ENCODE results near the gene SSU72.
"Not testable (repeated sequence)": the region's sequence is repeated elsewhere in the genome, so short reads cannot be mapped to it uniquely, and the experiment has no call there.

DNA sequence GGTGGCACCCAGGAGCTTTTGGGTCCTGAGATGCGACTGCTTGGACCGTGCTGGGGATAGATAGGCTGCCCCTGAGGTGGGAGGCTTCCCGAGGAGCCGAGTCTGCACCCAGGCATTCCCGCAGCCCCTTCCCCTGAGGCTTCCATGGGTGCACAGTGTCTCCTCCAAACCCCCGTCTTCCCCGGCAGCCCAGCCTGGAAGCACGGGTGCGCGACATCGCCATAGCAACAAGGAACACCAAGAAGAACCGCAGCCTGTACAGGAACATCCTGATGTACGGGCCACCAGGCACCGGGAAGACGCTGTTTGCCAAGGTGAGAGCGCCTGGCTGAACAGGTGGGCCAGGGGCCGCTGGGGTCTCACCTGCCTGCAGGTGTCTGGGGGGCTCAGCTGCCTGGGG, 51.0 kb downstream of the SSU72 start:
- TF ChIP-seq POLR2A (IDR thresholded peaks at IDR 0.05; ENCODE audit: low read depth); CTCF (IDR thresholded peaks at IDR 0.05); EP300 (IDR thresholded peaks at IDR 0.05): not testable (repeated sequence)

All from esophagus muscularis mucosa (tissue), 4 donors.